SK-N-MC (cell line): ENCODE data around the gene PANK2.

Experiments used
- EZH2 ChIP-seq: fragments of 200-600 bp; sonication (generic); IDR thresholded peaks from one replicate; pipeline ENCODE4 v1.6.1; 2017; ENCODE audit warnings: antibody characterized with exemption
- POLR2AphosphoS5 ChIP-seq: IDR thresholded peaks from 2 replicates; pipeline ENCODE4 v1.6.1; 2012; ENCODE audit warnings: mild to moderate bottlenecking, low read depth, low read length, borderline replicate concordance

DNA sequence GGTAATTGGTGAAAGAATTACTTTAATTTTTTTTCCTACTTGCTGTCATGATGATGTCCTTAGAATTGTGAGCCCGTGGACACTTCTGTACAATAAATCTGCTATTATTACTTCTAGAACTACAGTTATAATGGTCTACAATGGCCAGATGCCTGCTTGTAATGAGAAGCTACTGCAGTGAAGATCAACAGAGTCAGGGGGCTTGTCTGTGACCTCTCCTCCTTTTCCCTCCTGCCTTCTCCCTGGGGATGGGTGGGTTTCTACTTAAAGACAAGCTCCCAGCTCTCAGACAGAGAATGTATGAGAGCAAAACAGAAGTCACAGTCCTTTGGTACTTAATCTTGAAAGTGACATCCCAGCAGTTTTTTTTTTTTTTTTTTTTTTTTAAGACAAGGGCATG, 13.2 kb upstream of the PANK2 start:
- no peak for TF ChIP-seq EZH2
- no peak for TF ChIP-seq POLR2AphosphoS5
